TTC549 (cell line): ENCODE data around the gene FYB2.

Source experiments
- FAIRE-seq: peaks from 2 replicates; lab custom pipeline; 2012; peaks lifted over from hg19 to GRCh38; lab: Jason Lieb, UNC

Gene FYB2

DNA sequence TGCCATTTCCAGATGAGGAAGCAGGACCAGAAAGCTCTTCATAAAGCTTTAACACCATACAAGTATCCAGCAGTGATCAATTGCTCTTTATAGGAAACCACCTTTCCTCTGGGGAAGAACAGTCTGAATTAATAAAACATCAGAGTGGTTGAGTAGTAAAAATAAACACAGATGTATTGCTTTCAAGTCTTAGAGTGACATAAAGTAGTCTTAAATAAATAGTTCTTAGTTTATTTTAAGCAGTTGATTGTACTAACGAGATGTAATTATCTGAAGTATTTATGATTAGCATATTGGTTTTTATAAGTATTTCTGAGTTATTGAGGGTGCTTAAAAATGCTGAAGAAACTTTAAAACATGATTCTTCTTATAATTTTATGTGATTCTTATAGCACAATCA is 107.1 kb downstream of the FYB2 start:
- FAIRE-seq = no peak

DNA sequence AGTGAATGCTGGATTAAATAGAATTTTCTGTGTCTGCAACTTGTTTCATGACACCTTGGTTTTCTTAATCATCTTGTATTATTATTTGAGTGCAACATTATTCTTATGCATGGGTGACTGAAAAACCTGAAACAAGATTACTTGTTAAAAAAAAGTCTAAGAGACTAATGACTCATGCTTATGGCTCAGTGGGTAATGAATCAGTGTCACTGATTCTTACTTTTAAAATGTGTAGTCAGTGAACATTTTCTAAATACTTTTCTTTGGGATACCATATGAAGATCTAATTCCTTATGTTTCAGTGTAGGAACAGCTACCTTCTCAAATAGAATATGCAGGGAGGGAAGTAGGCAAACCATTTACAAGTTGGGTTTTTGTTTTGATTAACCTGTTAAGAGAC is 108.6 kb downstream of the FYB2 start:
- no peak for FAIRE-seq

DNA sequence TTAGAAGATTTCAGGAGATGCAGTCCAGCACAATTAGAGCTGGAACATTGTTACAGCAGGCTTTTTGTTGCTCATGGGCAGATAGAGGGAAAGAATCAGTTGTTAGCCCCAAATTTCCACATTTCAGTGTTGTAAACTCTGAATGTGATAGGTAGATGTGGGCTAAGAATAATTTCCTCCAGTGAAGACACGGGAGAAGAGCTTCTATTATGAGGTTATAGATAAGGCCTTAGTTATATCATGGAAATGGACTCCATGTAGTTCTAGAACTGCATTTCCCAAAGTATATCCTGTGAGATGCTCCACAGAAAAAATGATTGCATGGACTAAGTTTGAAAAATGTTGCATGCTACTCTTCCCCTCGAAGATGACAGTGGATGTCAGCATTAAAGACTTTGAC is 109.2 kb downstream of the FYB2 start:
- no peak for FAIRE-seq

DNA sequence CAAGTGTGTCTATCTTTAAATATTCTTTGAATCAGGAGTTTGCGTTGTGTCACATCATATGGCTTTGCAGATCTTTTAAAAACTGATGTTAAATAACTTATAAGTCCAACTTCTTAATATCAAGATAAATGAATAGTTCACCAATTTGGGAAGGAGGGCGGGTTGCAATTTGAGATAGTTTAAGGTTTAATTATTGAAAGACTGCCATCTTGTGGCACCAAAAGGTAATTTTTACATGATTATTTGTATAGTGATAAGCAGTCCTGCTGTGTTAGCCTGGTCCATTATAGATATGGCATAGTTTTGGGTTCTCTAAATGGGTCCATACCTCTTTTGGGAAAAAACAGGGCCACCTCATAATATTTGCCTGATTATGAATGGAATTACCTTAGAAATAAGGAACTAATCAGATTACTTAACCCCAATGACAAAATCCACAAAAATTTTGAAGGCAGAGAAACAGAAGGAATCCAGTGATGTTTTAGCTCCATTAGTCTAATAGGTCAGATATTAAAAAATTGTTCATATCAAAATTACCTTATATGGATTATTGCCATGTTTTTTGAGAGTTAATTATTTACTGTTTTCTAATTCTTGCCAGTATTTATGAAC is 109.8 kb downstream of the FYB2 start:
- FAIRE-seq = peak; percentile 70

DNA sequence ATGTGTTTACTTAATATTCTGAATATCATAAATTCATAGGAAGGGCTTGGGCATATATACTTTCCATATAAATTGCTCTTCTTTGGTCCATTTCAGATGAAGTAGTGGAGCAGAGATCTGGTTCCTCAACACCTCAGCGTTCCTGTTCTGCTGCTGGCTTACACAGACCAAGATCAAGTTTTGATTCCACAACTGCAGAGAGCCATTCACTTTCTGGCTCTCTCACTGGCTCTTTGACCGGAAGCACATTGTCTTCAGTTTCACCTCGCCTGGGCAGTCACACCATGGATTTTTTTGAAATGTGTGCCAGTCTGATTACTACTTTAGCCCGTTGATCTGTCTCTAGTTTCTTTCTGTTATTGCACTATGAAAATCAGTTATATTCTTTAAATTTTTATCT is 111.8 kb downstream of the FYB2 start:
- FAIRE-seq = no peak

DNA sequence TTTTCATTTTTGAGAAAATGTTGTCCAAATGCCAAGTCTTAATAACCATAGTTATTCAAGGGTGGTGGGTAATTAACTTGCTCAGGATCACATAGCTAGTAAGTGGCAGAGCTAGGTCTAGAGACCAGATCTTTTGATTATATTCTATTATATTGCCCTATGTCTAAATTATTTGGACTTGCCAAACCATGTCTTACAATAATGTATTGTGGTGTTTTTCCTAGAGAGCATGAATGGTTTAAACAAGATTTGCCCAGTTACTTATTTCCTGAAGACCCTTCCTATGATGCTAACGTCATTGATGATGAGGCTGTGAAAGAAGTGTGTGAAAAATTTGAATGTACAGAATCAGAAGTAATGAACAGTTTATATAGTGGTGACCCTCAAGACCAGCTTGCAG is 115.5 kb downstream of the FYB2 start:
- no peak for FAIRE-seq

DNA sequence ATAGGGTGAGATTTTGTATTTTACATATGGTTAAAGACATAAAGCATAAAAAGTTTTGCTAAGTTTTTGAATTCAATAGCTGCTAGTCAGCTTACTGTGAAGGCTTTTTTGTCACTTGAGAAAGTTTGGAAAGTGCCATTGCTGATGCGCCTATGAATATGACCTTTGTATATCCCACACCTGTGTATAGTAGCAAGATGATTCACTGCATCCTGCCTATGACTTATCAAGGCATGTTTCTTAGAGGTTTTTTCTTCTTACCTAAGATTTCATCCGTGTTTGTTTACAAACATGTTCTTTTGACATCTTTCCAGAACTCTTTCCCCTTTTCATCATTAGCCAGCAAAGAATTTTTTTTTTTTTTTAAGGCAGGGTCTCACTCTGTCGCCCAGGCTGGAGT is 122.5 kb downstream of the FYB2 start:
- FAIRE-seq = no peak

DNA sequence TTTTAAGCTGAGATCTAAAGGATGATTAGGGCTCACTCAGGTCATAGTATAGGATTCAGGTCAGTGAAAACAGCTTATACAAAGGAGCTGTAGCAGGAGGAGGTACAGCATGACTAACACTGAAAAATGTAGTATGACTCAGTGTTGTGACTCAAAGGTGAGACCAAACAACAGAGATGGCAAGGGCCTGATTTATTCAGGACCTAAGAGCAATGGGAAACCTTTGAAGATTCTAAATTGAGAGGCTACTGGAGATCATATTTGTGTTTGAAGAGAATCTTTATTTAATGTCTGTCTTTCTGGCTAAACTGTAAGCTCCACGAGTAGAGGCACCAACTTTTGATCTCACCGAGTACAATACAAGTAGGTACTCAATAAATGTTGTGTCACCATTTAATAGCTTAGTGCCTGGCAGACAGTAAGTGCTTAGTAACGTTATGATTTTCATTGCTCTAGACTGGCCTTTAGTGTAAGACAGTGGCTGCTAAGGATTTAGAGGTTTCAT is 130.6 kb downstream of the FYB2 start:
- FAIRE-seq = no peak

DNA sequence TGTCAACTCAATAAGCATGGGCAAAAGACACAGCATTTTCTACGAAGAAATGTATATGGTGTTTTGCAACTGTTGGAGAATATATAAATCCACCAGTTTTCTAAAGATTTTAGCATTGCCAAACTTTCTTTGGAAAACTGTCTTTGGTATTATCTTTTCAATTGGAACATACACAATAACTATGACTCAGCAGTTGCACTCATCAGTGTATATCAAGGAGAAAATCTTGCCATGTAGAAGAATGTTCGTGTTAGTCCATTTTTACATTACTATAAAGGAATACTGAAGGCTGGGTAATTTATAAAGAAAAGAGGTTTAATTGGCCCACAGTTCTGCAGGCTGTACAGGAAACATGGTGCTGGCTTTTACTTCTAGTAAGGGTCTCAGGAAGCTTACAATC is 133.0 kb downstream of the FYB2 start:
- no peak for FAIRE-seq

DNA sequence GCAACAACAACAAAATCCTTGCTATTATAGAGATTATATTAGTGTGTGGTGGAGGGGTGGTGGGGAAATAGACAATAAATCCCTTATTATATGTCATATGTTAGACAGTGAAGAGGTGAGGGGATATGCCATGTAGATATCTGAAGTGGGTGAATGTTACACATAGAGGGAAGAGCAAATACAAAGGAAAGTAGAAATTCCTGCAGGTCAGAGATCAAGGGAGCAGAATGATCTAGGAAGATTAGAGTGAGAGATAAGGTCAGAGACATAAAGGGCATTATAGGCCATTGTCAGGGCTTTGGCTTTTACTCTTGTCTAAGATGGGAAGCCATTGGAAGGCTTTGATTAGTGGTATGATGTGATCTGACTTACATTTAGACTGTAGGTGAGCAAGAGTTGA is 135.6 kb downstream of the FYB2 start:
- FAIRE-seq = no peak

DNA sequence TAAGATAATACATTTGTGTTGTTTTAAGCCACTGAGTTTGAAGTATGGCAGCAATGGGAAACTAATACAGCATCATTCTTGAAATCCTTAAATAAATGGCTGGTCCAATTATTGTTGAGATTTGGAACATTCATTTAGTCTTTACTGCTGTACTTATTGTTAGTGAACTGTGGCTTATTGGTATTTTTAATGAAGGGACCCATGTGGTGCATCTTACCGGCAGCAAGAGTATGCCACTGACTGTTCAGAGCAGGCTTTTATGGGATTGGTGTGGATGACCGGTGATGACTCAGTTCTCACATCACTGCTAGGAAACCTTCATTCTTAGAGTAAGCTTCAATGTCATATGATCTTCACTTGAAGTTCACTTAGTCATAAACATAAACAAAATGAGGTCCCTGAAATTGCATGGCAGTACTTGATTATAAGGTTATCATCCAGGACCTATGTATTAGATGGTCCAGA is 142.6 kb downstream of the FYB2 start:
- FAIRE-seq = no peak

DNA sequence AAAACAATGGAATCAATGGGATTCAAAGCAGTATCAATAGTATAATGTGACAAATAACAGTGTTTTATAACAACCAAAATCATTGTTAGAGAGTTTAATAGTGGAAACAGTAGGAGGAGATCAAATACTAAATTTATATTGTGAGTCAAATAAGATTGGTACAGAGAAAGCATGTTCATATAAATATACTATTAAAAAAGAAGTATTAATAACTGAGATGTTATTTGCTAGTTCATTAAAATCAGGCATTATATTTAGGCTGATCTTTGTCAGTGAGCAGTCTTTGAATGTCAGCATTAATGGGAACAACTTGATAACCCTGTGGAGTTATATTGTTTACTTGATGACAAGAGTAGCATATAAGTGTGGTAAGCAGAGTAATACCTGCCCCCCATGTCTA is 143.4 kb downstream of the FYB2 start:
- no peak for FAIRE-seq

DNA sequence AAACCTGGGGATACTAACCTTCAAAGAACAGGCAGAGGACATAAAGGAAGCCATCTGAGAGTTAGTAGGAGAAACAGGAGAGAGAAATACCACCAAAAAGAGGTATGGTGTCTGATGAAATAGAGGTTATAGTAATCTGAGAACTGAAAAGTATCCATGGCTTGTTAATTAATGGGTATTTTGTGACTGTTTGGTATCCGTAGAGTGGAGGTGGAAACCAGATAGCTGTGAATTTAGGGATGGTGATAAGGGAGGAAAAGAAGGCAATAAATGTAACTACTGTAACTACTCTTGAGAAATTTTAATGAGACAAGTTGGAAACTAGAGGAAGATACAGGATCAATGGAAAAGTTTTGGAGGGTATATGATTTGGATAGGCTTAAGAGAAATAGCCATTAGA is 146.6 kb downstream of the FYB2 start:
- FAIRE-seq = no peak

DNA sequence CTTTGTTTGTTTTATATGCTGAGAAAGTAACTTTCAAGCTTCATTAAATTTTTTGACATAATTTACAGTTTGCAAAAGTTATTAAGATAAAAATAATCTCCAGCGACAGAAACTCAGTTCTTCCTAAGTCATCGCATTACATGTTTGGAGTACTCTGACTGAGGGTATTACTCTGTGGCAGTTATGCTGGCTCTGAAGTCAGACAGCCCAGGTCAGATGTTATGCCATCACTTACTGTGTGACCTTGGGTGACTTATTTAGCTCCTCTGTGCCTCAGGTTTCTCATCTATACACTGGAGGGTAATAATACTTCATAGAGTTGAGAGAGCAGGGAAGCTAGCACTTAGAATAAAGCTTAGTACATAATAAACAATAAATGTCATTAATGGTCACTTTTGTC is 147.7 kb downstream of the FYB2 start:
- FAIRE-seq = no peak

DNA sequence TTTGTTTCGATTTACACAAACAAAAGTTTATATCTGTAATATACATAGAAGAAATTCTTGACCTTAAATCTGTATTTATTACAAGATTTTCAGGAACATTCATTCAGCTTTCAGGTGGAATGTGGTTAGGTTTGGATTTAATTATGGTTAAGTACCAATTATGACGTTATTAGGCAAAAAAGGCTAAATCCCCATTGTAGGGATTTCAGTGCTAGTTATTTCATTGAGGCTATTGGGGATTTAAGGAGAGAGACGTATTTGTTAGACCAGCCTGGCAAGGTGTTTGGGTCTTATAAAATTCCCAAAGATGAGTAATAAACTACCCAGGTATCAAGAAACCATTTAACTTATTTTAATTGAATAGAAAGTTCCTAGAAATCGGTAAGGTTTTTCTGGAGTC is 148.1 kb downstream of the FYB2 start:
- FAIRE-seq = no peak

DNA sequence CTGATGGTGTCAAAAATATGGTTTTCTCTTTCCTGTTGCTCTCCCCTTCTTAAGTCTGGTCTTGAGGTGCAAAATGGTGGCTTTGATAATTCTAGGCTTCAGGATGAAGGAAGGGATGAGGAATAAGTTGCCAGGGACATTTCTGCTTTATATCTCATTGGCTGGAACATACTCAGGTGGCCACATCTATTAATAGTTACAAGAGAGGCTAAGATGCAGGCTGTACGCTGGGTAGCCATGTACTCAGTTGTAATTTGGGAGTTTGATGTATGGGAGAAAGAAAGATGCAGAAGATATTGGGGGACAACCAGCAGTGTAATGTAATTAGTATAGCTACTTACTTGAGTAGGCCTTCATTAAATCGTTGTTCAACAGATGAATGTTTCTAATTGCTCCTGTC is 148.9 kb downstream of the FYB2 start:
- no peak for FAIRE-seq
